EL (cell line): ENCODE data around the gene APEH.

Experiments
- DNase-seq: peaks from one replicate; pipeline ENCODE4 v3.0.0-alpha.2; 2016

APEH gene

DNA sequence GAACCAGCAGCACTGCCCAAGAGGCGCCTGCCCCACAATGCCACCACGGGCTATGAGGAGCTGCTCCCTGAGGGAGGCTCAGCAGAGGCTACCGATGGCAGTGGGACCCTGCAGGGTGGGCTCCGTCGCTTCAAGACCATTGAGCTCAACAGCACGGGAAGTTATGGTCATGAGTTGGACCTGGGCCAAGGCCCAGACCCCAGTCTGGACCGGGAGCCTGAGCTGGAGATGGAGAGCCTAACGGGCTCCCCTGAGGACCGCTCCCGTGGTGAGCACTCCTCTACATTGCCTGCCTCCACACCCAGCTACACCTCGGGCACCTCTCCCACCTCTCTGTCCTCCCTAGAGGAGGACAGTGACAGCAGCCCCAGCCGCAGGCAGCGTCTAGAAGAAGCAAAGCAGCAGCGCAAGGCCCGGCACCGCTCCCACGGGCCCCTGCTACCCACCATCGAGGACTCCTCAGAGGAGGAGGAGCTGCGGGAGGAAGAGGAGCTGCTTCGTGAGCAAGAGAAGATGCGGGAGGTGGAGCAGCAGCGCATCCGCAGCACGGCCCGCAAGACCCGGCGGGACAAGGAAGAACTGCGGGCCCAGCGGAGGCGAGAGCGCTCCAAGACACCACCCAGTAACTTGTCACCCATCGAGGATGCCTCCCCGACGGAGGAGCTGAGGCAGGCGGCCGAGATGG, 21.8 kb upstream of the APEH start:
- DNase-seq: no peak

DNA sequence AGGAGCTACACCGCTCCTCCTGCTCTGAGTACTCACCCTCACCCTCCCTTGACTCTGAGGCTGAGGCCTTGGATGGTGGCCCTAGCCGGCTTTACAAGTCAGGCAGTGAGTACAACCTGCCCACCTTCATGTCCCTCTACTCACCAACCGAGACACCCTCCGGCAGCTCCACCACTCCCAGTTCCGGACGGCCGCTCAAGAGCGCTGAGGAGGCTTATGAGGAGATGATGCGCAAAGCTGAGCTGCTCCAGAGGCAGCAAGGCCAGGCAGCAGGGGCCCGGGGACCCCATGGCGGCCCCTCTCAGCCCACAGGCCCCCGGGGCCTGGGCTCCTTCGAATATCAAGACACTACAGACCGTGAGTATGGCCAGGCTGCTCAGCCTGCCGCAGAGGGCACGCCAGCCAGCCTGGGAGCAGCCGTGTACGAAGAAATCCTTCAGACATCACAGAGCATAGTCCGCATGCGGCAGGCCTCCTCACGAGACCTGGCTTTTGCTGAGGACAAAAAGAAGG, 21.2 kb upstream of the APEH start:
- DNase-seq: no peak

DNA sequence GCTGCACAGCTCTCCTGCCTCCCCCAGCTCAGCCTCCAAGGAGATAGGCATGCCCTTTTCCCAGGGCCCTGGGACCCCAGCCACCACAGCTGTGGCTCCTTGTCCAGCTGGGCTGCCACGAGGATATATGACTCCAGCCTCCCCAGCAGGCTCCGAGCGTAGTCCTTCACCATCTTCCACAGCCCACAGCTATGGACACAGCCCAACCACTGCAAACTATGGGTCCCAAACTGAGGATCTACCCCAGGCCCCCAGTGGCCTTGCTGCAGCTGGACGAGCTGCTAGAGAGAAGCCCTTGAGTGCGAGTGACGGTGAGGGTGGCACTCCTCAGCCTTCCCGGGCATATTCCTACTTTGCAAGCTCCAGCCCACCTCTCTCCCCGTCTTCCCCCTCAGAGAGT, 20.5 kb upstream of the APEH start:
- no peak for DNase-seq

DNA sequence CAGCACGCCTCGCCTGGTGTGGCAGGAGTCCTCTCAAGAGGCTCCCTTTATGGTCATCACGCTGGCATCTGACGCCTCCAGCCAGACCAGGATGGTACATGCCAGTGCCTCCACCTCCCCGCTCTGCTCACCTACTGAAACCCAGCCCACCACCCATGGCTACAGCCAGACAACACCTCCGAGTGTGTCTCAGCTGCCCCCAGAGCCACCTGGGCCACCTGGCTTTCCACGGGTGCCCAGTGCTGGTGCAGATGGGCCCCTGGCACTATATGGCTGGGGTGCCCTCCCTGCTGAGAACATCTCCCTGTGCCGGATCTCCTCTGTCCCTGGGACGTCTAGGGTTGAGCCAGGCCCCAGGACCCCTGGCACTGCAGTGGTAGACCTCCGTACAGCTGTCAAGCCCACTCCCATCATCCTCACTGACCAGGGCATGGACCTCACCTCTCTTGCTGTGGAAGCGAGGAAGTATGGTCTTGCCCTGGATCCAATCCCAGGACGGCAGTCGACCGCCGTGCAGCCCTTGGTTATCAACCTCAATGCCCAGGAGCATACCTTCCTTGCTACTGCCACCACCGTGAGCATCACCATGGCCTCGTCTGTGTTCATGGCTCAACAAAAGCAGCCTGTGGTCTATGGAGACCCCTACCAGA, 19.9 kb upstream of the APEH start:
- DNase-seq: no peak

- DNase-seq: no peak
Measured at GRCh38 chr3:49654955-49655556, 19.1 kb upstream of the APEH start.

DNA sequence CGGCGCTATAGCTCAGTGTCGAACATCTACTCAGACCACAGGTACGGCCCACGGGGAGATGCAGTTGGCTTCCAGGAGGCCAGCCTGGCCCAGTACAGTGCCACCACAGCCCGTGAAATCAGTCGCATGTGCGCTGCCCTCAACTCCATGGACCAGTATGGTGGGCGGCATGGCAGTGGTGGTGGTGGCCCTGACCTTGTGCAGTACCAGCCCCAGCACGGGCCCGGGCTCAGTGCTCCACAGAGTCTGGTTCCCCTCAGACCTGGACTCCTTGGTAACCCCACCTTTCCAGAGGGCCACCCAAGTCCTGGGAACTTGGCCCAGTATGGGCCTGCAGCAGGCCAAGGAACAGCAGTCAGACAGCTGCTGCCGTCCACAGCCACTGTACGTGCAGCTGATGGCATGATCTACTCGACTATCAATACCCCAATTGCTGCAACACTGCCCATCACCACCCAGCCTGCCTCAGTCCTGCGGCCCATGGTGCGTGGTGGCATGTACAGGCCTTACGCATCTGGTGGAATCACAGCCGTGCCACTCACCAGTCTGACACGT, 18.3 kb upstream of the APEH start:
- no peak for DNase-seq

DNA sequence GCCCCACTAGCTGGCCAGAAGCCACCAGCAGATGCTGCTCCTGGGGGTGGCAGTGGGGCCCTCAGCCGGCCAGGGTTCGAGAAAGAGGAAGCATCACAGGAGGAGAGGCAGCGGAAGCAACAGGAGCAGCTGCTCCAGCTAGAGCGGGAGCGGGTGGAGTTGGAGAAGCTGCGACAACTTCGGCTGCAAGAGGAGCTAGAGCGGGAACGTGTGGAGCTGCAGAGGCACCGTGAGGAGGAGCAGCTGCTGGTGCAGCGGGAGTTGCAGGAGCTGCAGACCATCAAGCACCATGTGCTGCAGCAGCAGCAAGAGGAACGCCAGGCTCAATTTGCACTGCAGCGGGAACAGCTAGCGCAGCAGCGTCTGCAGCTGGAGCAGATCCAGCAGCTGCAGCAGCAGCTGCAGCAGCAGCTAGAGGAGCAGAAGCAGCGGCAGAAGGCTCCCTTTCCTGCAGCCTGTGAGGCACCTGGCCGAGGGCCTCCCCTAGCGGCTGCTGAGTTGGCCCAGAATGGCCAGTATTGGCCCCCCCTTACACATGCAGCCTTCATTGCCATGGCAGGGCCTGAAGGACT, 17.5 kb upstream of the APEH start:
- DNase-seq: peak; percentile 13

DNA sequence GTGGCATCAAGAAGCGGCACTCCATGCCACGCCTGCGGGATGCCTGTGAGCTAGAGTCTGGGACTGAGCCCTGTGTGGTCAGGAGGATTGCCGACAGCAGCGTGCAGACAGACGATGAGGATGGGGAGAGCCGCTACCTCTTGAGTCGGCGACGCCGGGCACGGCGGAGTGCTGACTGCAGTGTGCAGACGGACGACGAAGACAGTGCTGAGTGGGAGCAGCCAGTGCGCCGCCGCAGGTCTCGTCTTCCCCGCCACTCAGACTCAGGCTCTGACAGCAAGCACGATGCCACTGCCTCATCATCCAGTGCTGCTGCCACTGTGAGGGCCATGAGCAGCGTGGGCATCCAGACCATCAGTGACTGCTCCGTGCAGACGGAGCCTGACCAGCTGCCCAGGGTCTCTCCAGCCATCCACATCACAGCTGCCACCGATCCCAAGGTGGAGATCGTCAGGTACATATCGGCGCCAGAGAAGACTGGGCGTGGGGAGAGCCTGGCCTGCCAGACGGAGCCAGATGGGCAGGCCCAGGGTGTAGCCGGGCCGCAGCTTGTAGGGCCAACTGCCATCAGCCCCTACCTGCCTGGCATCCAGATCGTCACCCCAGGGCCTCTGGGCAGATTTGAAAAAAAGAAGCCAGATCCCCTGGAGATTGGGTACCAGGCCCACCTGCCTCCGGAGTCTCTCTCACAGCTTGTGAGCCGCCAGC, 16.8 kb upstream of the APEH start:
- DNase-seq: no peak

DNA sequence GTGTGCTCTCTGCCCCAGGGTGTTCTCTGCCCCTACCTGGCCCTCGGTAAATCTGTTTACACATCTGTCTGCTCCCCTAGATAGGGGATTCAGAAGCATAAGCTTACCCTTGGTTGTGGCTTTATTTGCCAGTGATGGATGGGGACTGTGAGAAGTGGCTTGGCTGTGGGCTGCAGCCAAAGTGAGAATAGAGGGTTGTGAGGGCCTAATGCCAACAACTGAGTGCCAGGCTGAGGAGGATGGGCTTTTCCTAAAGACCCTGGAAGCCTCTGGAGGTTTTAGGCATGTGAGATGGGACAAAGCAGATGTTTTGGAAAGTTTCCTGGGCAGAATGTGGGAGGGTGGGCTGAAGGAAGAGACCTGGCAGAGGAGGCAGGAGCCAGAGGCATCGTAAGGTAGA, 15.4 kb upstream of the APEH start:
- no peak for DNase-seq

DNA sequence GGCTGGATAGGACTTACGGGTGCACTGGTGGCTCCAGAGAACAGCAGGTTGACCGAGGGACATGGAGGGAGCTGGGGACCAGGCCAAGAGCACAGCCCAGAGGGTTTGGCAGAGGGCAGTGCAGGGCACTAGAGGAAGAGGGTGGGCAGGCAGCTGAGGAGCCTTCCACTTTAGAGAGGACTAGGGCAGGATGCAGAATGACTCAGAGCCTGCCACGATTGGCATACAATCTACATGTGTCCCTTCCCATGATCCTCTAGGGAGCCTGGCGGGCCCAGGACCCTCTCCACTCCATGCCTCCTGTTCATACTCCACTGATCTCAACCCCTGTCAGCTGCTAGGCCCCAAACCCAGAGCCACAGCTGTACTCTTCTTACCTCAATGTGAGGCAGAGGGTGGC, 14.4 kb upstream of the APEH start:
- DNase-seq: no peak

DNA sequence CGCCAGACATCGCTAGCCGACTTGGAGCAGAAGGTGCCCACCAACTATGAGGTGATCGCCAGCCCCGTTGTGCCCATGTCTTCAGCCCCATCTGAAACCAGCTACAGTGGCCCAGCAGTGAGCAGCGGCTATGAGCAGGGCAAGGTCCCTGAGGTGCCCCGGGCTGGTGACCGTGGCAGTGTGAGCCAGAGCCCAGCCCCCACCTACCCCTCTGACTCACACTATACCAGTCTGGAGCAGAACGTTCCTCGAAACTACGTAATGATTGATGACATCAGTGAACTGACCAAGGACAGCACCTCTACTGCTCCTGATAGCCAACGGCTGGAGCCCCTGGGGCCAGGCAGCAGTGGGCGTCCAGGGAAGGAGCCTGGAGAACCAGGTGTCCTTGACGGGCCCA, 12.9 kb upstream of the APEH start:
- DNase-seq: peak; percentile 23

DNA sequence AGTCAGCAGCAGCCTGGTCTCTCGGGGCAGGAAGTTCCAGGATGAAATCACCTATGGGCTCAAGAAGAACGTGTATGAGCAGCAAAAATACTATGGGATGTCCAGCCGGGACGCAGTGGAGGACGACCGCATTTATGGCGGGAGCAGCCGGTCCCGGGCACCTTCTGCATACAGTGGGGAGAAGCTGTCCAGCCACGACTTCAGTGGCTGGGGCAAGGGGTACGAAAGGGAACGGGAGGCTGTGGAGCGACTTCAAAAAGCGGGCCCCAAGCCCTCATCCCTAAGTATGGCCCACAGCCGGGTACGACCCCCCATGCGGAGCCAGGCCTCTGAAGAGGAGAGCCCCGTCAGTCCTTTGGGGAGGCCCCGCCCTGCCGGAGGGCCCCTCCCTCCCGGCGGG, 12.1 kb upstream of the APEH start:
- no peak for DNase-seq

DNA sequence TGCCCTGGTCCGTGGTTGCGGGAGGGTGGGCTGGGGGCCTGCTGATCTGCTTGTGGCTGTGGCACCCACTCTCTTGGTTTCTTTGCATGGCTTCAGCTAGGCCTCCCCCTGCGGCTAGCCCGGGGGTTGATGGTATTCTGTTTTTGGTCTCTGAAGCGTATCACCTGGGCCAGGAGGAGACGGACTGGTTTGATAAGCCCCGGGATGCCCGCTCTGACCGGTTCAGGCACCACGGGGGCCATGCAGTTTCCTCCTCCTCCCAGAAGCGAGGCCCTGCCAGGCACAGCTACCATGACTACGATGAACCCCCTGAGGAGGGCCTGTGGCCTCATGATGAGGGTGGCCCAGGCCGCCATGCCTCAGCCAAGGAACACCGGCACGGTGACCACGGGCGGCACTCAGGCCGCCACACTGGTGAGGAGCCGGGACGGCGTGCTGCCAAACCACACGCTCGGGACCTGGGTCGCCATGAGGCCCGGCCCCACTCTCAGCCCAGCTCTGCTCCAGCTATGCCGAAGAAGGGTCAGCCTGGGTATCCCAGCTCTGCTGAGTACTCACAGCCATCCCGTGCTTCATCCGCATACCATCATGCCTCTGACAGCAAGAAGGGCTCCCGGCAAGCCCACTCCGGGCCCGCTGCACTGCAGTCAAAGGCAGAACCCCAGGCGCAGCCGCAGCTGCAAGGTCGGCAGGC, 11.3 kb upstream of the APEH start:
- no peak for DNase-seq

- no peak for DNase-seq
Measured at GRCh38 chr3:49663831-49664230, 10.3 kb upstream of the APEH start.

GRCh38 chr3:49664300-49664699, 9.9 kb upstream of the APEH start:
- no peak for DNase-seq

GRCh38 chr3:49665822-49666519, 8.2 kb upstream of the APEH start:
- DNase-seq: no peak

- no peak for DNase-seq
Measured at GRCh38 chr3:49666592-49666991, 7.6 kb upstream of the APEH start.

GRCh38 chr3:49667701-49668413, 6.3 kb upstream of the APEH start:
- DNase-seq: no peak

GRCh38 chr3:49668414-49668797, 5.7 kb upstream of the APEH start:
- DNase-seq: peak; percentile 29

GRCh38 chr3:49668861-49669260, 5.3 kb upstream of the APEH start:
- DNase-seq: peak; percentile 41

DNA sequence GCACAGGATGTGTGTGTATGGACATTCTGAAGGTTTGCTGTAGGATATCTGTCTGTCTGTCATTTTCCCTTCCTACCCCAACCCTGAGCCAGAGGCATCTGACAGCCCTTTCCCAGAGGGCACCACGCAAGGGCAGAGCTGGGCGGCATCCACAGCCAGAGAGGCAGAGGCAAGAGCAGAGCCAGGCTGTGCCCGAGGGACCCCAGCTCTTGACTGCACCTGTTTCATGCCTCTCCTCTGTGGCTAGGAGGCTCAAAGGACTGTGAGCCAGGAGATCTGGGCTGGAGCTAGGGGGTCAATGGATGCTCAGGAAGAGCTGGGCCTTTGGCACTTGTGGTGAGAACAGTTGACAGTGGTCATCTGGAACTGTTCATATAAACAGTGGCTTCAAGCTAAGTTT, 4.8 kb upstream of the APEH start:
- no peak for DNase-seq
